ENCODE measurements around the gene PLCD4. TPM values are rescaled to one million over a fixed set of nuclear protein-coding genes. Genes with fewer than 3 reads are reported as not detected.

Gene PLCD4
- total RNA-seq (2014; rRNA removed; shearing (Covaris generic)) = 0.29 and 1.3 TPM in 2 replicates

GRCh38 chr2:218607436-218608115 lies at the start of gene PLCD4:
PLCD4 (plus strand) TSS chr2:218607899; CDS start chr2:218615740, 7,841 bp downstream.
- DNase-seq (ENCODE audit: low spot score) = no peak

- no peak for DNase-seq (ENCODE audit: low spot score)
Observed at GRCh38 chr2:218557941-218558340, 49.8 kb upstream of the PLCD4 start.

GRCh38 chr2:218558986-218559385 lies 48.7 kb upstream of the PLCD4 start:
- DNase-seq (ENCODE audit: low spot score) = no peak

- DNase-seq (ENCODE audit: low spot score) = no peak
Observed at GRCh38 chr2:218564056-218564455, 43.6 kb upstream of the PLCD4 start.

GRCh38 chr2:218566296-218566695 lies 41.4 kb upstream of the PLCD4 start:
- DNase-seq (ENCODE audit: low spot score) = no peak

GRCh38 chr2:218567797-218568189 lies 39.9 kb upstream of the PLCD4 start:
- DNase-seq (ENCODE audit: low spot score) = no peak

GRCh38 chr2:218568190-218569037 lies 39.3 kb upstream of the PLCD4 start, which contains the start of the genes CNOT9 and USP37:
CNOT9 (plus strand) TSS chr2:218568839; CDS start chr2:218568955, 116 bp downstream.
USP37 (minus strand) TSS chr2:218568351; CDS start chr2:218558653, 9,698 bp downstream.
- peak; percentile 95 for DNase-seq (ENCODE audit: low spot score)

- peak; percentile 5 for DNase-seq (ENCODE audit: low spot score)
Observed at GRCh38 chr2:218569038-218569431, 38.7 kb upstream of the PLCD4 start.

- no peak for DNase-seq (ENCODE audit: low spot score)
Observed at GRCh38 chr2:218569661-218570500, 37.8 kb upstream of the PLCD4 start.

- no peak for DNase-seq (ENCODE audit: low spot score)
Observed at GRCh38 chr2:218570850-218571249, 36.8 kb upstream of the PLCD4 start.

- DNase-seq (ENCODE audit: low spot score) = no peak
Observed at GRCh38 chr2:218576854-218577253, 30.8 kb upstream of the PLCD4 start.

GRCh38 chr2:218577482-218578220 lies 30.0 kb upstream of the PLCD4 start:
- no peak for DNase-seq (ENCODE audit: low spot score)

- DNase-seq (ENCODE audit: low spot score) = no peak
Observed at GRCh38 chr2:218578272-218578877, 29.3 kb upstream of the PLCD4 start.

- DNase-seq (ENCODE audit: low spot score) = no peak
Observed at GRCh38 chr2:218582076-218582475, 25.6 kb upstream of the PLCD4 start.

GRCh38 chr2:218583983-218584850 lies 23.5 kb upstream of the PLCD4 start:
- no peak for DNase-seq (ENCODE audit: low spot score)

- DNase-seq (ENCODE audit: low spot score) = no peak
Observed at GRCh38 chr2:218585541-218585940, 22.2 kb upstream of the PLCD4 start.

- DNase-seq (ENCODE audit: low spot score) = peak; percentile 44
Observed at GRCh38 chr2:218605432-218605831, 2.3 kb upstream of the PLCD4 start.

GRCh38 chr2:218615868-218616315 lies 8.2 kb downstream of the PLCD4 start:
- no peak for DNase-seq (ENCODE audit: low spot score)

GRCh38 chr2:218618102-218618860 lies 10.6 kb downstream of the PLCD4 start:
- DNase-seq (ENCODE audit: low spot score) = no peak

Data from H4 (cell line).